T-helper 17 cell (primary cell): ENCODE results near the gene HDLBP. TPM values are rescaled to one million over a fixed set of nuclear protein-coding genes. Genes with fewer than 3 reads are reported as not detected.

Experiments
- ATAC-seq: fragments of 150-1000 bp; cut with Tn5 transposase; 2 replicates; pipeline ENCODE4 v1.10.0; 2021; ENCODE audit warnings: mild to moderate bottlenecking, moderate library complexity
- DNase-seq, 3 donors: peaks; one replicate each; pipeline versions ENCODE4 v3.0.0 to v3.0.0-alpha.2; 2020 to 2021
- H3K9me3 ChIP-seq: one replicate; pipeline ENCODE4 v1.7.0; 2013; ENCODE audit warnings: low read length, mild to moderate bottlenecking; ENCODE audit not compliant: control insufficient read depth, poor library complexity, severe bottlenecking
- H3K27ac Mint-ChIP-seq: one replicate; pipeline ENCODE4 v1.8.0; 2022; ENCODE audit warnings: mild to moderate bottlenecking, moderate library complexity, mixed read lengths
- H3K27me3 Mint-ChIP-seq: one replicate; pipeline ENCODE4 v1.8.0; 2022; ENCODE audit warnings: mixed read lengths
- H3K36me3 Mint-ChIP-seq: one replicate; pipeline ENCODE4 v1.8.0; 2022; ENCODE audit warnings: low read depth, mixed read lengths
- H3K4me1 Mint-ChIP-seq: one replicate; pipeline ENCODE4 v1.8.0; 2022; ENCODE audit warnings: mild to moderate bottlenecking, mixed read lengths
- H3K4me3 Mint-ChIP-seq: one replicate; pipeline ENCODE4 v1.8.0; 2022; ENCODE audit warnings: mild to moderate bottlenecking, moderate library complexity, mixed read lengths
- total RNA-seq, 4 donors: library from RNA in 2 of 4; stranded (reverse) in 2 of 4; gene quantifications; one replicate each; pipeline ENCODE4 v1.2.3 and lab custom pipeline; 2022 to 2026

HDLBP gene
- total RNA-seq, 2 donors from 2014 or later = 136 to 175 TPM

DNA sequence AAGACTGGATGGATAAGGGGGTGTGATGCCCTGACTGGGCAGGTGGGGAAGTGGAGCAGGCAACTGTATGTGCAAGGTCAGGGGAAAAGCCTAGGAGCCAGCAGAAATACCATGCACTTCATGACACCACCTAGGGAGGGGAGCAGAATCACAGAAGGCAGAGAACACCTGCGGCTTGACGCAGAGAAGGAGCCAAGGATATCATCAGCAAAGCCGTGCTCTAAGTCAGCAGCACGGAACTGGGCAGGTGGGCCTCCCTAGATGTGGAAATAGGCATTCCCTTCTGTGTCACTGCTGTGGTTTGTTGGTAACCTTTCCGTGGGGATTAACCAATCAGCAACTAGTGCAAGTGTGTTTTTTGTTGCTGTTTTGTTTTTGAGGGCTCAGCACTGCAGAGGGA is 41.3 kb downstream of the HDLBP start:
- Mint-ChIP-seq H3K36me3 (peaks cover 2% of the 10 kb centered on the region), H3K27me3 (no peaks in the 10 kb centered on the region), H3K4me1 (peaks cover 40% of the 10 kb centered on the region), H3K27ac (peak overlapping the region; percentile 86), H3K4me3 (peak overlapping the region; percentile 89)
- ATAC-seq (no peak), DNase-seq (no peak)
- H3K9me3 ChIP-seq = no peaks in the 10 kb centered on the region

GRCh38 chr2:241273210-241274020 is 42.1 kb downstream of the HDLBP start:
- Mint-ChIP-seq H3K27me3 (no peaks in the 10 kb centered on the region), H3K36me3 (peaks cover 2% of the 10 kb centered on the region), H3K4me3 (peak overlapping the region; percentile 89), H3K4me1 (peaks cover 43% of the 10 kb centered on the region), H3K27ac (peak overlapping the region; percentile 86)
- H3K9me3 ChIP-seq = no peaks in the 10 kb centered on the region
- DNase-seq = no peak
- ATAC-seq = no peak

GRCh38 chr2:241272303-241273209 is 42.9 kb downstream of the HDLBP start:
- ATAC-seq (peak; percentile 69), DNase-seq (peak; percentile 27 to 56 (median 55))
- Mint-ChIP-seq H3K4me1 (peaks cover 45% of the 10 kb centered on the region), H3K4me3 (peak overlapping the region; percentile 89), H3K27me3 (no peaks in the 10 kb centered on the region), H3K27ac (peak overlapping the region; percentile 86), H3K36me3 (peaks cover 4% of the 10 kb centered on the region)
- H3K9me3 ChIP-seq = no peaks in the 10 kb centered on the region

- Mint-ChIP-seq H3K27me3 (no peaks in the 10 kb centered on the region), H3K4me1 (peaks cover 41% of the 10 kb centered on the region), H3K36me3 (peaks cover 4% of the 10 kb centered on the region), H3K27ac (peak overlapping the region; percentile 86), H3K4me3 (peak overlapping the region; percentile 94)
- ATAC-seq = peak; percentile 79
- H3K9me3 ChIP-seq = no peaks in the 10 kb centered on the region
- DNase-seq = peak; percentile 49 to 52 (median 51)
Measured at GRCh38 chr2:241271706-241272302, 43.7 kb downstream of the HDLBP start.

DNA sequence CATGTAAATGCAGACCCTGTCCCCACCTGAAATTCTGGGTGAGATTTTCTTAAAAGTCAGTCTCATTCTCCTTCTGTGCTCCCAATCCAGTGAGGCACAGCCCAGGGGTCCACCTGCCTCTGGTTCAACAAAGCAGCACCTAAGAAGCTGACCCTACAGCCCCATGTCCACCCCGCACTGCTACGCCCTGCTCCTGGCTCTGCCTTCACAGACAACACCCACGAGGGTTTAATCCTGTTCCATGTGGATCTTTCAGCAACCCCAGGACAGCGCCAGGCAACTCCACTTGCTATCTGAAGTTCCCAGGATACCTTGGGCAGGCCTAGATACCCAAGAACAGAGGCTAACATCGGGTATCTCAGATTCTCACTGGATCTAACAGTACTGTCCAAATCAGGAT is 44.9 kb downstream of the HDLBP start:
- Mint-ChIP-seq H3K27me3 (no peaks in the 10 kb centered on the region), H3K4me3 (peak overlapping the region; percentile 94), H3K4me1 (peaks cover 43% of the 10 kb centered on the region), H3K27ac (peak overlapping the region; percentile 86), H3K36me3 (peaks cover 4% of the 10 kb centered on the region)
- DNase-seq = no peak
- ATAC-seq = no peak
- H3K9me3 ChIP-seq = no peaks in the 10 kb centered on the region

GRCh38 chr2:241269707-241270520 is 45.6 kb downstream of the HDLBP start:
- peaks cover 4% of the 10 kb centered on the region for H3K36me3 Mint-ChIP-seq
- no peaks in the 10 kb centered on the region for H3K27me3 Mint-ChIP-seq
- H3K4me3 Mint-ChIP-seq = no peak overlapping the region
- ATAC-seq (no peak), DNase-seq (no peak)
- H3K4me1 Mint-ChIP-seq = peaks cover 43% of the 10 kb centered on the region
- H3K27ac Mint-ChIP-seq = peak overlapping the region; percentile 72
- H3K9me3 ChIP-seq = no peaks in the 10 kb centered on the region

DNA sequence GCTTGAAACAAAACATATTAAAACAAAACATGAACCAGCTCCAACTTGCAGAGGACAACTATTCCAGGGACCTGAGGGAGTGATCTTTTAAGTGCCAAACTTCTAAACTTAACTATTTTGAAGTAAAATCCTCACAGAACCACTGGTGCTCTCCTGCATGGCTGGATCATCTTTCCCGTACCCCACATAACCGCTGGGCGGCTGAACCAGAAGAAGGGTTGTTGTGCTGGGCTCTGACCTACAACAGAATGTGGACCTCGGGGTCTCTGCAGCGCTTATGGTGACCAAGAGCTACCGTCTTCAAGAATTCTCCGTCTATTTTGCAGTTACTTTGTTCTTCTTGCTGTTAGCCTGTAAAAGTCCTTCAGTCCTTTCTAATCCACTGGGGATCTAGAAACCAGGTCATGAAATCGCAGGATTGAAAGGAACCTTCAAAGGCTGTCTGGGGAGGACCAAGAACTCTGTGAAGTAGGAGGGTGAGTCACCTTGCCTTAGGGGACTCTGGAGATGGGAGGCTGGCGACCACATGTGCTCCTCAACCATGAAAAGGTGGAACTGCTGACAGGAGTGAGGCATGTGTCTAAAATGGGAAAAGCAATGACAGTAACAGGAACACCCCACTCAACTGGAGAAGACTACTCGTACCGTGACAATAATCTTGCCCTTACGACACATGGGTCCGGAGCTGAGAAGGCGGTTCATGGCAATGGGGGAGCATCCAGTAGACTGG is 46.6 kb downstream of the HDLBP start:
- Mint-ChIP-seq H3K27ac (peak overlapping the region; percentile 72), H3K4me1 (peaks cover 36% of the 10 kb centered on the region), H3K4me3 (no peak overlapping the region), H3K27me3 (no peaks in the 10 kb centered on the region), H3K36me3 (peaks cover 4% of the 10 kb centered on the region)
- no peak for DNase-seq
- no peak for ATAC-seq
- no peaks in the 10 kb centered on the region for H3K9me3 ChIP-seq

DNA sequence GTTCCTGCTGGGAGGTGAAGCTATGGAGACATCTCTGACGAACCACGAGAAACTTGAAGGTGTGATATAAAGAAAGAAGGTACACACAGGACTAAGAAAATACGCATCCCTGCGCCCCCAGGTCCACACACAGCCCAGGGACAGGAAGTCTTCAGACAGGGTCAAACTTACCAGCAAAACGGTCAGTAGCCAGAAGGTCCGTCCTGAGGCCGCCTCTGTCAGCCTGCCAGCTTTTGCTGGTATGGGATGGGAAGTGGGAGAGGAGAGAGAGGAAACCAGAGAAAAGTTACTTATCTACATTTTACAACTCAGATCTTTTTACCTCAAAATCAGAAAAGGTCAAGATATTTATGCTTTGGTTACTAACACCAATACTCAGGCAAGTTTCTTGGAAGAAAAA is 47.2 kb downstream of the HDLBP start:
- Mint-ChIP-seq H3K36me3 (peaks cover 2% of the 10 kb centered on the region), H3K27me3 (no peaks in the 10 kb centered on the region), H3K4me3 (no peak overlapping the region), H3K27ac (peak overlapping the region; percentile 72), H3K4me1 (peaks cover 30% of the 10 kb centered on the region)
- H3K9me3 ChIP-seq = no peaks in the 10 kb centered on the region
- ATAC-seq (no peak), DNase-seq (no peak)

- Mint-ChIP-seq H3K27ac (no peak overlapping the region), H3K4me3 (no peak overlapping the region), H3K4me1 (peaks cover 32% of the 10 kb centered on the region), H3K36me3 (peaks cover 4% of the 10 kb centered on the region), H3K27me3 (no peaks in the 10 kb centered on the region)
- ATAC-seq (no peak), DNase-seq (no peak)
- no peaks in the 10 kb centered on the region for H3K9me3 ChIP-seq
Measured at GRCh38 chr2:241267249-241268067, 48.0 kb downstream of the HDLBP start.

DNA sequence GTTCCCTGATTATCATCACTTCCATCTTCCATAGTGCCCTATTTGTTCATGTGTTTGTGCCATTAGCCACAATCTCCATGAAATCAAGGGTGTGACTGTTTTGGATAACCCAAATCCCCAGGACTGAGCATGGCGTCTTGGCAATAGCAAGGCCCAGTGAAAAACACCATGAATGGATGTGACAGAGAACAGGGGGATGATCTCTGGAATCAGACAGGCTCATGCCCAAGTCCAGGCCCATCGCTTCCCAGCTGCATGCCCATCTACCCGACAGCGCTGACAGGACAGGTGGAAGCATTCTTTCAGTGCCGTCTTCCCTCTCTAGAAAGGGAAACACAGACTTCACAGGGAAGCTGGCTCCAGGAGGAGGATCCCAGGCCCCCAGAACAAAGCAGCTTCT is 50.0 kb downstream of the HDLBP start:
- no peaks in the 10 kb centered on the region for H3K27me3 Mint-ChIP-seq
- H3K9me3 ChIP-seq = no peaks in the 10 kb centered on the region
- peaks cover 22% of the 10 kb centered on the region for H3K4me1 Mint-ChIP-seq
- H3K27ac Mint-ChIP-seq = no peak overlapping the region
- H3K36me3 Mint-ChIP-seq = peaks cover 7% of the 10 kb centered on the region
- no peak for DNase-seq
- H3K4me3 Mint-ChIP-seq = no peak overlapping the region
- no peak for ATAC-seq

DNA sequence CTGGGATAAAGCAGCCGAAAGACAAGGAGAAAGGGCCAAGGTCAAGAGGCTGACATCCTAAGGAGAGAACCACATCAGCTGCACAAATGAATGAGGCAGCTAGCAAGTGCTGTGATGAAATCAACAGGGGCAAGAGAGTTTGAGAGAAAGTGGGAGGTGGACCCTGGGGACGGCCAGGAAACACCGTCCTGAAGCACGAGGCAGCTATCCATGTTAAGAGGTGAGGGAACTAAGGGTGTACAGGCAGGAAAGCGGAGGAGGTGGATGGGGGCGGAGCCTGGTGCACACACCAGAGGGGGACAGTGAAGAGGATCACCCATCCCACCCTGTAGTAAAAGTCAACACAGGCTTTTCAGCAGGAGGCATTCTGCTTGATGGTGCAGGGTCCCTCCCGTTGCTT is 52.4 kb downstream of the HDLBP start:
- H3K27ac Mint-ChIP-seq = no peak overlapping the region

More for the DNA sequence above, 52.4 kb downstream of the HDLBP start:
- DNase-seq (no peak), ATAC-seq (no peak)
- no peaks in the 10 kb centered on the region for H3K9me3 ChIP-seq
- Mint-ChIP-seq H3K4me1 (peaks cover 21% of the 10 kb centered on the region), H3K36me3 (peaks cover 7% of the 10 kb centered on the region), H3K4me3 (no peak overlapping the region), H3K27me3 (no peaks in the 10 kb centered on the region)
